HG03469 (cell line): ENCODE measurements around the gene XKRX.
A peak's percentile ranks its signal among the peaks of the same experiment; 100 is the strongest.

Experiments used
- ATAC-seq: cut with Tn5 transposase; IDR thresholded peaks from one replicate; pipeline ENCODE4 v1.9.1; 2021; ENCODE audit warnings: mild to moderate bottlenecking, moderate library complexity, moderate number of reproducible peaks; ENCODE audit not compliant: unreplicated experiment

The XKRX gene

DNA sequence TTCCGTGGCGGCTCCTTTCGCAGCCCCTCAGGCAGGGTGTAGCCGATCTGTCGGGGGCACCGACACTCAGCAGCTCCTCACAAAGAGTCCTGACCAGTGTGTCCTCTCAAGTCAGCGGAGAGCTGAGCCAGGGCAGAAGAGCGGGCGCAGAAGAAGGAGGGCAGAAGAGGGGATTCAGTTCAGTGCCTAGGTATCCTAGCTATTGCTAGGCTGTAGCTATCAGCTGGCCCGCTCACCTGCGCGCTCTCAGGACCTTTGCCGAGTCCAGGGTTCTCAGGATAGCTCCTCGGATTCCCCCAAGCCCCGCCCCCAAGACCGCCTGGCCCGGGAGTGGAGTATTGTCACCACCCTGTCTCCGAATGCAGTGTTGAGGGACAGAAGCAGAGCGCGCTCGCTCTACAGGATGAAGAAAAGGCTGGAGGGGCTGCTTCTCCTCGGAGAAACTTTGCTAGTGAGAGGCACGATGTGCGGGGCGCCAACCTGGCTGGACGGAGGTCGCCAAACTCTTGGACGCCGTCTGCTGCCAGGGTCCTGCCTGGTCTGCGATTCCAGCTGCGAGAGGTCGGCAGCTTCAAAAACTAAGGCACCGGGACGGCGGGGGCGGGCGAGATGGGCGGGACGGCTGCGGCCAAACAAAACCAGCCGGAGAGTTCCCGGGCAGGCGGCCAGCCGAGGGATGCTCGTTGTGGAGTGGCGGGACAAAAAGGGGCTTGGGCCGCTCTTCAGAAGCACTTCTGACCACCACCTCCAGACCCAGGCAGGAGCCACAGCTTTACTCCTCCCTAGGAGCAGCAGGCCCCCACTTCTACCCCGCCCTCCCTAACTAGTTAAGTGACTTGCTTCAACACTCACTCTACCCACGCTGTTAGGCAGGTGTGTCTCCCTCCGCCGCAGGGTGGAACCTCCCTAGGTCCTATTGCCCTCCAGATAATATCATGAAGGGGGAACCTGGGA is at the start of gene XKRX:
Gene XKRX, minus strand, starts transcription at position 258 of the 954 bp plus-strand sequence. CDS start 613 bp downstream, outside the sequence.
- ATAC-seq = no peak

DNA sequence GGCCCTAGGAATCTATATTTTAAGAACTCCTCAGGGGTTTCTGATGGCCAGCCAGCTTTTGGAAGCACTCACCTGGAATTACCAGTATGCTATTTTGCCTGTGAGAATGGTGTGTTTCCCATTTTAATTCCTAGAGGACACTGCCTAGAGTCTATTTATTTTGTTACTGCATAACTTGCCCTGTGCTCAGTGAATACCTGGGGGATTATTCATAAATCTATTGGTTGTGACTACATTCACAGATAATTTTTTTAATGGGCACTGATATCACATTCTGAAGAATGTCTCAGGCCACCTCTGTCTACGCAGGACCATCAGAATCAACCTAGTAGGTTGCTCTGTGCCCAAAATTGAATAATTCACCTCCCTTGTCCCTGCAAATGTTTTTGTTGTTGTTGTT is 47.5 kb upstream of the XKRX start:
- no peak for ATAC-seq

DNA sequence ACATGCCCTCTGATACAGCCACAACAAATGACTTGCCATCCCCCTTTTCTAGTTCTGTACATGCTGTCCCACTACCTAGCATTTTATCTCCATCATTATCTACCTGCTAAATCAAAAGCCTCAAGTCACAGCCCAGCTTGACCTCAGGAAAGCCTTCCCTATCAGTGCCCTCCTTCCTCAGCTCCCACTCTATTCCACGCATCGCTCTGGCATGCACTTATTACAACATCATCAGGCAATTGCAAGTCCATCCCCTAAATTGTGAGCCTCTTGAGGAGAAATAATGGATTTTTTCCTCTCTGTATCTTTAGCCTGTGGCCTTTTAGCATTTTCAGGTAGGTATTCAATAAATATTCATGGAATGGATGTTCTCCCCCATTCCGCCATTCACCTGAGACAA is 46.5 kb upstream of the XKRX start:
- ATAC-seq = no peak

DNA sequence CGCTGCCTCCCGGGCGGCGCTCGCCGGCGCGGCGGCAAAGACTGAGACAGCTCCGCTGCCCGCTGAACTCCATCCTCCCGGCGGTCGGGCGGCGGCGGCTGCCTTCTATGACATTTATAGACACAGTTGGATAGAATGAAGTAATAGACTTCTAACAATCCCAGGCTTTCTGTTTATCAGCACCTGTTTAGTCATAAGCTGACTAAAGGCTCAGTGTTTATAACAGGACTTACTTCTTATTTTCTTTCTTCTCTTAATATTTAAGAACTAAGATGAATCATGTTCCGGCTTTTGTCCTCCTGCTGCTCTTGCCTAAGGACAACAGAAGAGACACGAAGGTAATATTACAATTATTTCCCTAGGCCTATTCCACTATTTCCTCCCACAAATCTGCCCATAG is 44.7 kb upstream of the XKRX start:
- no peak for ATAC-seq

DNA sequence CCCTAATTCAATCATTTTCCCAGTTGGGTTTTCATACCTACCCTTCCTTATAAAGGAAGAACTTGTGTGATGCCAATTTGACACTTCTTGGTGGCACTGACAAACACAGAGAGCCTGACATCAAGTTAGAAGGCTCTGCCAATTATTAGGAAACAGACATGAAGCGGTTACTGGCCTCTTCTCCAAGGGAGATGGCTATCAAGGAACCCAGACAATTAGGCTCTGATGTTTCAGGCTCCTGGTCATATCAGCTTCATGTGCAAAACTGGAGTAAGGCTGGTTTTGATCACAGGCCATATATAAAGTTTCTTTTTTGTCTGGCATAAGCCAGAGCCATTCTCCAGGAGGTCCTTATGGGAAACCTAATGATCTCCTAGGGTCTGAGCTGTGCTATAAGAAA is 41.2 kb upstream of the XKRX start:
- no peak for ATAC-seq

DNA sequence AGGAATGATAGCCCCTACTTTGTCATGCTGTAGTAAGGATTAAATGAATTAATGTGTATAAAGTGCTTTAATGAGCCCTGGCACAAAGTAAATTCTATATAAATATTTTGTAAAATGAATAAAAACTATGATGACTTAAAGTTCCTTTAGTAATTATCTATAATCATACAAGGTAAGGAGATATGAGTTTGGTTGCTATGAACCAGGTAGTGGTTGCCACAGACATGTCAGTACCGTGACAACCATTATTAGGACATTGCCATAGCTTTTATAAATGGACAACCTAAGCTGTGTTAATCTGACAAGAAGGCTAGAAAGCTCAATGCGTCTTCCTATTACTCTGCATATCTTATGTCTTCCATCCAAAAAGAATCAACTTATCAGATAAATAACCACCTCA is 40.7 kb upstream of the XKRX start, which contains the start of gene ARL13A:
Gene ARL13A, plus strand, starts transcription at position 301 of the 400 bp plus-strand sequence. CDS start 3,982 bp downstream, outside the sequence.
- no peak for ATAC-seq

DNA sequence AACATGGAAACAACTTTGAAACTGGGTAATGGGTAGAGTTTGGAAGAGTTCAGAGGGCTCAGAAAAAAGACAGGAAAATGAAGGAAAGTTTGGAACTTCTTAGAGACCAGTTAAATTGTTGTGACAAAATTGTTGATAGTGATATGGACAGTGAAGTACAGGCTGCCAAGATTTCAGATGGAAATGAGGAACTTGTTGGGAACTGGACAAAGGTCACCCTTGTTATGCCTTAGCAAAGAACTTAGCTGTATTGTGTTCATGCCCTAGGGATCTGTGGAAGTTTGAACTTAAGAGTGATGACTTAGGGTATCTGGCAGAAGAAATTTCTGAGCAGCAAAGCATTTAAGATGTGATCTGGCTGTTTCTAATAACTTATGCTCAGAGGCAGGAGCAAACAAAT is 35.6 kb upstream of the XKRX start:
- no peak for ATAC-seq

DNA sequence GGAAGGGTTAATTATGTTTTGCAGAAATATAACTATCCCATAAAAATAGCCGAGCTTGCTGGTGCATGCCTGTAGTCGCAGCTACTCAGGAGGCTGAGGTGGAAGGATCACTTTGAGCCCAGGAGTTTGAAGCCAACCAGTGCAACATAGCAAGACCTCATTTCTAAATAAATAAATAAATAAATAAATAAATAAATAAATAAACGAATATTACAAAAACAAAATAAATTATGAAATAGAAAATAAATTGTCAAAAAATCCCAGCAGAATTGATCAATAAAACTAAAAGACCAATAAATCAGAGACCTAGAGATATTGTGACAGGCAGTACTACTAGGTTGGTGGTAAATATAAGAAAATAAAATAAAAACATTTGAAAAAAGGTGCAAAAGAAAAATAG is 34.1 kb upstream of the XKRX start:
- ATAC-seq = no peak

DNA sequence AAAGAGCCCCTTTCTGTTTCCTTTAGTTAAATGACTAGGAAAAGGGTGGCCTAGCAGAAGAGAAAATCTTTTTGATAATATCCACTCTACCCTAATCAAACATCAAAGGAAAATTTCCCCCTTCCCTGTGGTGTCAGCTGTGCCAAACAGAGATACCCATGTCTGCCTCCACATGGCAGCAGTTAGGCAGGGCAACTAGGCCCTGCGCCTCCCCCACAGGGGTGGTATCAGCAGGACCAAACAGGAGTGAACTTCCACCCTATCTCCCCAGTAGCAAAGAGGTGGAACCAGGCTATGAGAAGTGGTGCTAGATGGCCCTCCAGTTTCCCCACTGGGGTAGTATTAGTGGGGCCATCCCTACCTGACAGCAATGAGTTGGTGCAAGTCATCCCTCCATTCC is 19.8 kb upstream of the XKRX start:
- no peak for ATAC-seq

DNA sequence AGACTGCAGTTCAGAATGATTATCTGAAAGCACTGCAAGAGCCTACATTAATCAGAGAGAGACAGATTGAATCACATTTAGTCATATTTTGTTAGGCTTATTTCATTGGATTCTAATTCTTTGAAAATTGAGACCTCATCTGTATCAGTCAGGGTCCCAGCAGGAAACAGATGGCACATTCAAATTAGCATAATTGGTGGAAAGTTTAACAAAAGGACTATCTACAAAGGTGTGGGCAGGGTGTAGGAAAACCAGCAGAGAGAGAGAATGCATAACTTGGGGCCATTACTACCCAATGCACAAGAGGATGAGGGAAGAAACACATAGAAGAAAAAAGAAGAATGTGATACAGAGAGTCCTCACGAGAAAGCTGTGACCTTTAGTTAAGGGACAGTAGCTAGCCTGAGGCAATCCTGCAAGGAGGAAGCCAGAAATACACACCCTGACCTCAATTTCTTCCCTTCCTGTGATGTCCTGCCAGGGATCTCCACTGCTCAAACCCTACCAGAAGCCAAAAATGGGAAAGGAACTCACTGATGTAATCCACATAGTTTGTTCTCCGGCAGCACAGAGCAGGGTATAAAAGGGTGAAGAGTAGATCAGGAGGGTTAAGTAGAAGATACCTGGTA is 17.7 kb upstream of the XKRX start:
- ATAC-seq = no peak

DNA sequence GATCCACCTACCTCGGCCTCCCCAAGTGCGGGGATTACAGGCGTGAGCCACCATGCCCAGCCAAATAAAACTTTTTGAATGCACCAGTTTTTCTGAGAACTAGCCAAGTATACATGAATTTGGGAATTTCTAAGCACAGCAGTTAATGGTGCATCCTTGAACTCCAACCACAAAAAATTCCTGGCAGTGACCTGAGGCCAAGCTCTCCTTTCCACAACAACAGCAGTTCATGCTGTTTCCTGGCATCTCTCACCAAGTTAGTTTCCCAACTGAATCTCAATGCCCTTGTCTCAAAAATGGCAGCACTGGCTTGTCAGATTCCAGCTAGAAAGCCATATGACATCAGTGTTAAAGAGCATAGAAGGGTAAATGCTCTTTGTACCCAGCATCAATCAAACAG is 15.9 kb upstream of the XKRX start:
- ATAC-seq = no peak

DNA sequence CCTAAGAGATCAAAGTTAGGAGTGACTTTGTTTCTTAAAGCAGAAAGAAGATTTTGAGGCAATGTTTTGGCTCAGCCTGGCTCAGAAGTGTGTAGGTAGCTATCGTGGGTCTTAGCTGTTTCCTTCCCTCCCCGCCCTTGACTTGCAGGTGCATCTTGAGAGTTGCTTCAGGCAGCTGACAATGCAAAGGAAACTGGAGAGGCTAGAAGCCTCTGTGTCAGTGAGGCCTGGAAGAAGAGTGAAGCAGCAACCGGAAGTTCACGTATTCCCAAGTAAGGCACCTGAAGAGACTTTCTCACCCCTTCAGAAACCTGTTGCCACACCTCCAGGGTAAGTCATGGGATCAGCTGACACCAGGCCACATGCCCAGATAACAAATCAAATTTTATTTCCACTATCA is 10.6 kb upstream of the XKRX start:
- ATAC-seq = no peak

DNA sequence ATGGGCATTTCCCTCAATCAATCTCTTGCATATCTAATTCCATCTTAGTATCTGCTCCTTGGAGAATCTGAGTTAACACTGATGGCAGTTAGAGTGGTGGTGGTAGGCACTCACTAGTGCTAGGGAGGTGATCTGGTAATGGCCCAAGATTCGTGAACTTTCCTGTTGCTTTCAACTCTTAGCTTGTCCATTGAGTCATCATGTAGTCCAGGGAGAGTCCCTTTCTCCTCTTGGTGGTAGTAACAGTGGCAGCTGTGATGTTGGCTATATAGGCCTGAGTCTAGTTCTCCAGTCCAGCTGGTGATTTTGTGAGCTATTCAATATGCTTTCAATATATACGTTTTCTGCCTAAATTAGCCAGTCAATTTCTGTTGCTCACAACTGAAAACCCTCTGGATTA is 7.0 kb upstream of the XKRX start:
- no peak for ATAC-seq

DNA sequence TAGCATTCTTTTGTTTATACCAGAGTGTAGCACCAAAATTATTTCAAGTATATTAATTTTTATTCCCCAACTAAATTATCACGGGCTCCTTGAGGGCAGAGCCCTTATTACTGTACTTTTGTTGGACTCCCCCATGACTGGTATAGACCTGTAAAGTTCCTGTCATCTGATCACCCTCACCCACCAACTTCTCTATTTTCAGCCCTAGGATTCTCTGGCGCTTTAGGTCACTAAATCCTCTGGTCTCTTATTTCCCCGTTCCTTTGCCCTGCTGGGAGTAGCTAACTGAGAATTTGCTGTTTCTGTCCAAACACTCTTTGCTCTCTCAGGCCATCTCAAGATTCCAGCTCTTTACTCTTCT is 3.2 kb upstream of the XKRX start:
- ATAC-seq = no peak

DNA sequence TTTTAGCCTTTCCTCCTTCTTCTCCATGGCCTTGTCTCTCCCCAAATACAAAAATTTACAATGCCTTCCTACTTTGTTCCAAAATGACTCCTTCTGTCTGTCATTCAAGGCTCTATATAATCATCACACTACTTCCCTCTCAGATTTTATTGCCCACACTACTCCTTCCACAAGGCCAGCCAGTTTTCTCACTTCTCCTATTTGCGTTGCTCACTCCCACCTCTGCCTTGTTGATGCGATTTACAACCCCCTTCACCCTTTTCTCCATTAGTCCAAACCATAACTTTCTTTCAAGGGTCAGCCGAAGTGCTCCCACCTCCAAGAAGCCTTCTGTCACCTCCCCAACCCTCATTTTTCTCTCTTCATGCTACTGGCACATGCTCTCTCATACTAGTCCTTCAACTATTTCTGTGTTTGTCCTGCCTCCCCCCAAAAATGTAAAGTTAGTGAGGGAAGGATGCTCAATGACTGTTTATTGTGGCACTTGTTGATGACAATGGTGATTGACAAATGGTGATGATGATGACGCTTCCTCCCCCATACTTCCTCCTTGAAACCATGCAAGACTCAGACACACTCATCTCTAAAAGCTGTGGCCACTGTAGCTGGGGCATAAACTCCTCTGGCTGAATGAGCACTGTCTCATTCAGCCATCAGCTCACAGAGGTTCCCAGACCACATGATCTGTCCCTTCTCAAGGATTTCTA is 2.7 kb upstream of the XKRX start:
- peak; percentile 83 for ATAC-seq

DNA sequence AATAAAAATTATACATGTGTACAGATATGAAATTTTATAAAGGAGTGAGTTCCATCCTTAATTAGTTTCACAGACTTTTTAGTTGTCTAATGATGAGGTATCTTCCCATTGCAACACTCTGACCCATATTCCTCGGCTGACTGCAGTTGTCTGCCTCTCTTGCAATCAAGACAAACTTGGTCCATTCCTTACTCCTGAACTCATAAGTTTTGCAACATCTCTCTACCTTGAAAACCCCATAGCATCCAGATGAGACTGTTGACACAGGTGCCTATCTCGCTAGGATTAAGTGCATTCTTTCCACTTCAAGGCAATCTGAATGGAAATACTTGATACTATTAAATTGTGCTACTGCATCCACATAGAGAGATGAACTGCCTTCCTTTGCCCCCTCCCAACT is 2.3 kb downstream of the XKRX start:
- no peak for ATAC-seq

DNA sequence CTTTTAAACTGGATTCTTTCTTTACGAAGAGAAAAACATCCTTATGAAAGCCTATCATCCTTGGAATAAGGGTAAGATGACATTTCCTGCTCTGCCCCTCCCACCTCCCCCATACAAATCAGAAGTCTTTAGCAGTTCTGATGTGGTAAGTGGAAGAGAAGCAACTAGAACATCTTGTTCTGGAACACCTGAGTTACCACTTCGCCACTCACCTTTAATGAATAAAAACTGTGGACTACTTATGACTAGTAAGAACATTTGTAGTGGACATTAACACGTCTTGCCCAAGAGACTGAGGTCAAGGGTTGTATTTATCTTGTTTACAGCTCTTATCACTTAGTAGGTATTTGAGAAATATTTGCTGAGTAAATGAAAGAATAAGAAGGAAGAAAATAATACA is 4.3 kb downstream of the XKRX start:
- ATAC-seq = no peak

DNA sequence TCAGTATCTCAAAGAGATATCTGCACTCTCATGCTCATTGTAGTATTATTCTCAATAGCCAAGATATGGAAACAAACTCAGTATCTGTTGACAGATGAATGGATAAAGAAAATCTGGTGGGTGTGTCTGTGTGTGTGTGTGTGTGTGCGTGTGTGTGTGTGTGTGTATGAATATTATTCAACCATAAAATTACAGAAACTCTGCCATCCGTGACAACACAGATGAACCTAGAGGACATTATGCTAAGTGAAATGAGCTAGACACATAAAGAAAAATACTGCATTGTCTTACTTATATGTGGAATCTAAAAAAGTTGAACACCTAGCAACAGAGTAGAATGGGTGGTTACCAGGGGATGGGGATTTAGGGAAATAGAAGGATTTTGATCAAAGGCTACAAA is 13.2 kb downstream of the XKRX start:
- ATAC-seq = no peak

DNA sequence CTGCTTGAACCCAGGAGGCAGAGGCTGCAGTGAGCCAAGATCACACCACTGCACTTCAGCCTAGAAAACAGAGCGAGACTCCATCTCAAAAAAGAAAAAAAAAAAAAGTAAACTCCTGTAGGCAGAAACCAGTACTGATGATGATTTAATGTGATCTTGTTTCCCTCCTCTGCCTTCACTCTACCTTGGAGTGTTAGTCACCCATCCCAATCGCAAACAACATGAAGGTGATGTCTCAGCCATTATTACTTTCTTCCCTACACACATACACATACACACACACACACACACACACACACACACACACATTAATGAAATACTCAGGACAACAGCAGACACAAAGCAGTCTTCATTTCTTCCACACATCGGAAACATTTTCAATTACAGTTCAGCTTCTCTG is 15.6 kb downstream of the XKRX start:
- ATAC-seq = no peak

DNA sequence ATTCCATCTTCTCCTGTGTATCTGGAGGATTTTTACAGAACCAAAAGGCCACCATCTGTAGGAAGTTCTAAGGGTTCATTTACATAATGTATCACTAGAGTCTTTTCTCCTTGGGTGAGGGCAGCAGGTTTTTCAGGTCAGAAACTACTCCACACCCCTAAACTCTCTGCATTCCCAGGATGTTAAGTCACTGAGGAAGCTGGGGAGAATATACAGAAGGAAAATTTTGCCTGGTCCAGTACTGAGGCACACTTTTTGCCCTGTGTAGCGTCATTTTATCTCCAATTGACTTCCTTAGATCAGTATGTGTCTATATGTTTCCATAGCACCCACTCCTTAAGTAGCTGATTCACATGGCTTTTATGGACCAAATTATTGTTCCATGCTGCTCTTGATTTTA is 17.0 kb downstream of the XKRX start:
- ATAC-seq = no peak

DNA sequence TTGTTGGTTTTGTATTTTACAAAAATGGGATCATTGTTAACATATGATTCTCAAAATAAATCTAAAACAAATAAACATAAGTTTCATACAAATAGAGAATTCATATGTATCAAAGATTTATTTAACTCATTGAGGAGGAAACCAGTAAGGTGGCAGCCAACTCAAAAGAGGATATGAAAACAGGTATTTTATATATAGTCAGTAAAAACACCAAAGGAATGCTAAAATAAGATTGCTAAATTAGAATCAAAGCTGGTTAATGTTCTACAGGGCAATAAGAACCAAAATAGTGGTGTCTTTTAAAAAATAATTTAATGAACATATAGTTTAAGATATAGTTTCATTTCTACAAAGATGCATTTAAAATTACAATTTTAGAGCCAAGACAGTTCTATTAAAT is 23.1 kb downstream of the XKRX start:
- ATAC-seq = no peak

DNA sequence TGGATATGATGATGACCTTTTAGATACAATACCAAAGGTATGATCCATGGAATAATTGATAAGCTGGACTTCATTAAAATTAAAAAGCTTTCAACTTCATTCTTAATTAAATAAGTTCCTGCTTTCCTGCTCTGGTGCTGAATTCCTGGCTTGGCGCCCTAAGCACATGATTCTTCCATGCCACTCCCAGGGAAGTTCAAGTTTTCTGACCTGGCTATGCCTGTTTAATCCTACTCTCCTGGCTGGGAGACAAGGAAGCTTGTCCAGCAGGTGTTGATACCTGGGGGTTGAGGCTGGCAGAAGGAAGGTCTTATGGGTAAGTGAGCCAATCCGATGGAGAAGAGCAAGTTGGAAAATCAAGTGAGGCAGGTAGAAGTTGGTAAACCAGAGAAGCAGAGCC is 24.3 kb downstream of the XKRX start:
- no peak for ATAC-seq
